Esophagus muscularis mucosa (tissue), 4 donors: ENCODE data around the gene PTPRZ1.

Experiments
- CTCF ChIP-seq, 3 experiments: fragments of 200-600 bp in 2 of 3; fragments of 450-650 bp in 1 of 3; sonication (generic) in 2 of 3; IDR thresholded peaks; one replicate each; pipeline ENCODE4 v1.5.1; 2017 to 2019; ENCODE audit warnings: antibody characterized with exemption in 3 of 3, mild to moderate bottlenecking in 2 of 3, moderate library complexity in 1 of 3
- EP300 ChIP-seq: sonication (generic); formaldehyde crosslinking; IDR thresholded peaks from one replicate; pipeline ENCODE4 v1.6.1; 2017; ENCODE audit warnings: antibody characterized with exemption
- POLR2A ChIP-seq: fragments of 450-650 bp; IDR thresholded peaks from one replicate; pipeline ENCODE4 v1.6.1; 2017; ENCODE audit warnings: antibody characterized with exemption, moderate library complexity, mild to moderate bottlenecking, low read depth

GRCh38 chr7:122013065-122013464, 140.1 kb downstream of the PTPRZ1 start:
- no peak for TF ChIP-seq POLR2A
- no peak for TF ChIP-seq CTCF (IDR thresholded peaks at IDR 0.05)
- TF ChIP-seq EP300 = no peak
